CD4-positive, alpha-beta memory T cell (primary cell): Measurements from ENCODE around the gene CSAD. TPM values are rescaled to one million over a fixed set of nuclear protein-coding genes. Genes with fewer than 3 reads are reported as not detected.
A peak's percentile ranks its signal among the peaks of the same experiment; 100 is the strongest.

Source experiments
- CTCF ChIA-PET: fragments of 350-600 bp; sonication (Branson Sonifier 250); formaldehyde crosslinking; loops from one replicate; lab custom pipeline; 2021; ENCODE audit warnings: inconsistent platforms; ENCODE audit not compliant: partially characterized antibody; lab: Charles Lee
- POLR2A ChIA-PET: fragments of 350-600 bp; sonication (Branson Sonifier 250); formaldehyde crosslinking; loops from one replicate; lab custom pipeline; 2021; ENCODE audit not compliant: partially characterized antibody; lab: Charles Lee
- DNase-seq, 5 donors: peaks; one replicate each; pipeline versions ENCODE4 v3.0.0 to v3.0.0-alpha.2; 2020 to 2022; ENCODE audit warnings: mixed read lengths in 1 of 5
- H3K27ac ChIP-seq: one replicate; pipeline ENCODE4 v1.7.0; 2013; ENCODE audit warnings: low read depth, low read length
- H3K27me3 ChIP-seq: 2 replicates; pipeline ENCODE4 v1.7.0; 2013; ENCODE audit warnings: mild to moderate bottlenecking, low read length, moderate library complexity; ENCODE audit not compliant: insufficient read depth
- H3K36me3 ChIP-seq: 2 replicates; pipeline ENCODE4 v1.7.0; 2013; ENCODE audit warnings: mild to moderate bottlenecking, low read length, moderate library complexity; ENCODE audit not compliant: insufficient read depth
- H3K4me1 ChIP-seq: 2 replicates; pipeline ENCODE4 v1.7.0; 2013; ENCODE audit warnings: mild to moderate bottlenecking, low read length, moderate library complexity; ENCODE audit not compliant: insufficient read depth
- H3K4me3 ChIP-seq, 2 donors: one replicate each; pipeline ENCODE4 v1.7.0; 2013; ENCODE audit warnings: low read length in 2 of 2, mild to moderate bottlenecking in 1 of 2
- H3K9me3 ChIP-seq, 2 donors: one replicate each; pipeline ENCODE4 v1.7.0; 2013; ENCODE audit warnings: low read length in 2 of 2, control low read depth in 1 of 2; ENCODE audit not compliant: control insufficient read depth in 1 of 2
- H3K27ac Mint-ChIP-seq, 7 donors: one replicate each; pipeline ENCODE4 v1.8.0; 2020 to 2021; ENCODE audit warnings: mixed read lengths in 7 of 7, mild to moderate bottlenecking in 6 of 7, inconsistent platforms in 3 of 7, moderate library complexity in 3 of 7
- H3K27me3 Mint-ChIP-seq, 2 donors: one replicate each; pipeline ENCODE4 v1.8.0; 2020 to 2021; ENCODE audit warnings: mixed read lengths in 2 of 2
- H3K36me3 Mint-ChIP-seq, 2 donors: one replicate each; pipeline ENCODE4 v1.8.0; 2020 to 2021; ENCODE audit warnings: mixed read lengths in 2 of 2, inconsistent platforms in 1 of 2, mild to moderate bottlenecking in 1 of 2
- H3K4me1 Mint-ChIP-seq, 4 donors: one replicate each; pipeline ENCODE4 v1.8.0; 2020 to 2021; ENCODE audit warnings: mixed read lengths in 4 of 4, mild to moderate bottlenecking in 1 of 4
- H3K4me3 Mint-ChIP-seq, 8 donors: one replicate each; pipeline ENCODE4 v1.8.0; 2020 to 2021; ENCODE audit warnings: mixed read lengths in 8 of 8, mild to moderate bottlenecking in 7 of 8, moderate library complexity in 6 of 8, inconsistent platforms in 3 of 8
- H3K9me3 Mint-ChIP-seq, 8 donors: one replicate each; pipeline ENCODE4 v1.8.0; 2020 to 2021; ENCODE audit warnings: mixed read lengths in 8 of 8, mild to moderate bottlenecking in 5 of 8, inconsistent platforms in 3 of 8, moderate library complexity in 1 of 8
- intact Hi-C: fragments of 100-400 bp; cut with micrococcal nuclease; formaldehyde crosslinking; loops from one replicate; pipeline ENCODE4 v1.15.1; 2023
- polyA plus RNA-seq, 2 donors: library from polyadenylated mRNA; unstranded; fragments of 300-500 nt; fragmentation: Illumina TruSeq; gene quantifications; one replicate each; pipeline ENCODE4 v1.2.3, GENCODE V29; 2021
- total RNA-seq, 2 experiments: library from RNA; stranded (reverse); gene quantifications; one replicate each; pipeline ENCODE4 v1.2.3, GENCODE V29; 2021

The CSAD gene
- total and polyA plus RNA-seq, 4 experiments from 2014 or later = 1.1 to 64.2 (median 32.7) TPM

DNA sequence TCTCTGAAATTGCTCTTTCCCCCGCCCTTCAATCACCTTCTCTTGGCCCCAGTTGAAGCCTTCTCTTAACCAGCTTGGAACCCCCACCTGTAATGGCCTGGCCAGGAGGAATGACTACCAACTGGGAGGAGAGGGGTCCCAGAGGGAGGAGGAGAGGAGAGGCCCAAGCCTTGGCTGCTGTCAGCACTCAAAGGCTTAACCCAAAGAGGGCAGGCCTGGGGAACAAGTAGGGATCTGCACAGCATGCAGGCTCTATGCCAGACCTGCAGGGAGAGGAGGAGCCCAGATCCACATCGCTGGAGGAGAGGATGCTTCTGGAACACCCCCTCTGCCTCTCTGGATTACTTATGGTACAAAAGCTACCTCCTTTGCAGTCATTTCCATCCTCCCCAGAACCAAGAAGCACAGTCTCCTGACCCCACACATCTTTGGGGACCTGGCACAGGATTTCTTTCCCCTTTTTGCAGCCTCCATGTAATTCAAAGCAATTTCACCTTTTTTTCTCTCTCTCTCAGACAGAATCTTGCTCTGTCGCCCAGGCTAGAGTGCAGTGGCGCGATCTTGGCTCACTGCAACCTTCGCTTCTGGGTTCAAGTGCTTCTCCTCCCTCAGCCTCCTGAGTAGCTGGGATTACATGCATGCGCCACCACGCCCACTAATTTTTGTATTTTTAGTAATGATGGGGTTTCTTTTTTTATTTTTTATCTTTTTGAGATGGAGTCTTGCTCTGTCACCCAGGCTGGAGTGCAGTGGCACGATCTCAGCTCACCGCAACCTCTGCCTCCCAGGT lies 45.1 kb upstream of the CSAD start:
- intact Hi-C loops = no loop called here
- CTCF ChIA-PET = interaction anchor here (1.2 to 1.3 kb wide), 2 partner anchors 10 to 26 kb away, joined by 3 to 5 read pairs; a partner anchor contains a TSS
- no peaks in the 10 kb centered on the region for H3K9me3 ChIP-seq
- Mint-ChIP-seq H3K27ac (peak overlapping the region; percentile 82 to 97 (median 94)), H3K4me1 (peaks cover 53 to 92% (median 71%) of the 10 kb centered on the region in 4 donors), H3K9me3 (no peaks in the 10 kb centered on the region), H3K36me3 (peaks cover 5 to 21% of the 10 kb centered on the region in 2 donors), H3K4me3 (peak overlapping the region in 5 of 8 donors; percentile 62 to 82 (median 64)), H3K27me3 (no peaks in the 10 kb centered on the region)
- H3K36me3 ChIP-seq = peaks cover 3% of the 10 kb centered on the region
- DNase-seq = no peak
- peak overlapping the region; percentile 98 for H3K27ac ChIP-seq
- POLR2A ChIA-PET = interaction anchor here (1.0 to 16.2 kb wide), 3 partner anchors 11 to 24 kb away, joined by 3 to 333 read pairs (median 175); partner anchors contain the start of genes ITGB7 and RARG
- H3K4me1 ChIP-seq = peaks cover 84% of the 10 kb centered on the region
- no peak overlapping the region for H3K4me3 ChIP-seq
- H3K27me3 ChIP-seq = no peaks in the 10 kb centered on the region

DNA sequence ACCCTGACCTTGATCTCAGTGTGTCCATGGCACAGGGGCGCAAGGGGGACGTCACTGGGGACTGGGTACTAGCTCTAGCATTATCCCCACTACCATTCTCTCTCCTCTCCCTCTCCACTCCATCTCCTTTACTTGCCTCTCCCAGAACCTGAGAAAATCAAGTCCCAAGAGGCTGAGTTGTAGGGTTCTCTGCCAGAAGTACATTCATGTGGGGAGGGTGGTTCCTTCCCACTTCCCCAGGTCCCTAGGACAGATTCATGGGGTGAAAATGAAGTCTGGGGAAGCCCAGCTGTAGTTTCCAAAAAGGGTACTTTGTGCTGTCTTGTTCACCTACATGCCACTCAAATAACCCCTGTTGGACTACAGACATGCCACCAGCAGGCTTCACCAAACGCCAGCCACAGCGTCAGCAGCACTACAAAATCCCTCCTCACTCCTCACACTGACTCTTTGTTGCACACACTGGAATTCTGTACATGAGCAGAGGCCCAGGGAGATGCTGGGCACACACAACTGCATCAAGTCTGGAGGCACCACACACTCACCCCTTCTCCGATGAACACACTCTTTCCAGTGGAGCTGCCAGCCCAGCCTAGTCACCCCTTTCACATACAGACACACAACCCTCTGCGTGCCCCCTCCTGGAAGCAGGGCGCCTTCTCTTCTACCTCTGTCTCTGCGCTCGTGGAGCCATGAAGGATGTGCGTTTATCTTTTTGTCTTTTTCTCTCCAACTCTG lies 44.3 kb upstream of the CSAD start:
- no peak for DNase-seq
- H3K4me3 Mint-ChIP-seq = peak overlapping the region in 7 of 8 donors; percentile 9 to 82 (median 64)
- H3K36me3 Mint-ChIP-seq = peaks cover 5 to 26% of the 10 kb centered on the region in 2 donors
- H3K9me3 Mint-ChIP-seq = no peaks in the 10 kb centered on the region
- peak overlapping the region; percentile 98 for H3K27ac ChIP-seq
- H3K27ac Mint-ChIP-seq = peak overlapping the region; percentile 83 to 97 (median 94)
- no peaks in the 10 kb centered on the region for H3K9me3 ChIP-seq
- peaks cover 78% of the 10 kb centered on the region for H3K4me1 ChIP-seq
- no peaks in the 10 kb centered on the region for H3K27me3 Mint-ChIP-seq
- CTCF ChIA-PET = interaction anchor here (1.2 to 1.3 kb wide), 2 partner anchors 9 to 42 kb away, joined by 3 read pairs; no protein-coding TSS in a partner anchor
- H3K36me3 ChIP-seq = peaks cover 3% of the 10 kb centered on the region
- no peak overlapping the region for H3K4me3 ChIP-seq
- H3K4me1 Mint-ChIP-seq = peaks cover 50 to 90% (median 69%) of the 10 kb centered on the region in 4 donors
- H3K27me3 ChIP-seq = no peaks in the 10 kb centered on the region
- intact Hi-C loops = no loop called here
- POLR2A ChIA-PET = interaction anchor here (2.9 to 16.2 kb wide), 3 partner anchors 12 to 27 kb away, joined by 13 to 333 read pairs (median 175); partner anchors contain the start of genes ITGB7 and RARG

GRCh38 chr12:53224061-53224896 lies 43.6 kb upstream of the CSAD start:
- POLR2A ChIA-PET = interaction anchor here (0.6 to 16.2 kb wide), 8 partner anchors 13 to 276 kb away, joined by 3 to 333 read pairs (median 4); partner anchors contain the start of genes ESPL1, ITGB7, RARG and TARBP2
- Histone ChIP-seq H3K9me3 (no peaks in the 10 kb centered on the region), H3K27me3 (no peaks in the 10 kb centered on the region), H3K36me3 (peaks cover 3% of the 10 kb centered on the region), H3K27ac (peak overlapping the region; percentile 98), H3K4me3 (peak overlapping the region in 1 of 2 donors; percentile 37), H3K4me1 (peaks cover 72% of the 10 kb centered on the region)
- no peaks in the 10 kb centered on the region for H3K9me3 Mint-ChIP-seq
- intact Hi-C loops = no loop called here
- CTCF ChIA-PET = interaction anchor here (0.9 to 1.9 kb wide), 4 partner anchors 8 to 43 kb away, joined by 3 to 7 read pairs (median 3); no protein-coding TSS in a partner anchor
- H3K27ac Mint-ChIP-seq = peak overlapping the region; percentile 91 to 97 (median 94)
- peak overlapping the region; percentile 53 to 82 (median 68) for H3K4me3 Mint-ChIP-seq
- DNase-seq = peak in 1 of 5 donors; percentile 63
- H3K27me3 Mint-ChIP-seq = no peaks in the 10 kb centered on the region
- H3K36me3 Mint-ChIP-seq = peaks cover 5 to 31% of the 10 kb centered on the region in 2 donors
- peaks cover 50 to 88% (median 66%) of the 10 kb centered on the region in 4 donors for H3K4me1 Mint-ChIP-seq

DNA sequence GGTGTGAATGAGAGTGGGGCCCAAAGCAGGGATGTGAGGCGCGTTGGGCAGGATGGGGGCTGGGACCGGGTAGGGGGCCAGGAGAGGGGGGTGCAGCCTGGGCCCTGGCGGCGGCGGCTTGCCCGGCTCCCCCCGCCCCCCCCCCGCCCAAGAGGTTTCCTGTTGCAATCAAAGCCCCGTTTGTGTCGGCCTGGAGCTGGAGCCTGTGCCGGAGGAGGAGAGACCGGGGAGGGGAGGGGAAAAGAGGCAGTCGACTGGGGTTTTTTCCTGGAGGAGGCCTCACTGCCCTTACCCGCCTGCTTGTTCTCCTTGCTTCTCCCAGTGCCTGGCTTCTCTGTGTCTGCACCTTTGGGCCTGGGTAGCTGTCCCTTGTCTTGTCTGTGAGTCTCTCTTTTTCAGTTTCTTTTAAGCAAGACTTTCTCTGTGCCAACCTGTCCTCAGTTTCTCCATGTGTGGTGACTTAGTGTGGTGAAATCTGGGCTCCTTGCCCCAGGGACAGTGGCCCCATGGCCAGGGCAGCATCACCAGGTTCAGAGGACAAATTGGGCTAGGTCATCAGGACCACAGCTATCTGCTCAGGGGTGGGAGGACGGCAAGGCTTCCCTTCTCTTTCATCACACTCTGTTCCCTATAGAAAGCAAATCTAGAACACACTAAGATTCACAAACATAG lies 42.8 kb upstream of the CSAD start:
- Histone ChIP-seq H3K4me1 (peaks cover 71% of the 10 kb centered on the region), H3K27me3 (no peaks in the 10 kb centered on the region), H3K27ac (peak overlapping the region; percentile 98), H3K36me3 (peaks cover 3% of the 10 kb centered on the region), H3K9me3 (no peaks in the 10 kb centered on the region), H3K4me3 (peak overlapping the region in 1 of 2 donors; percentile 37)
- no peaks in the 10 kb centered on the region for H3K27me3 Mint-ChIP-seq
- DNase-seq = peak in 3 of 5 donors; percentile 40 to 67 (median 47)
- POLR2A ChIA-PET = interaction anchor here (0.6 to 16.2 kb wide), 9 partner anchors 14 to 277 kb away, joined by 3 to 333 read pairs (median 4); partner anchors contain the start of genes ESPL1, ITGB7, RARG and TARBP2
- intact Hi-C loops = no loop called here
- CTCF ChIA-PET = interaction anchor here (0.6 to 1.9 kb wide), 7 partner anchors 9 to 63 kb away, joined by 3 to 7 read pairs (median 3); no protein-coding TSS in a partner anchor
- H3K27ac Mint-ChIP-seq = peak overlapping the region; percentile 85 to 97 (median 94)
- peaks cover 5 to 35% of the 10 kb centered on the region in 2 donors for H3K36me3 Mint-ChIP-seq
- H3K9me3 Mint-ChIP-seq = no peaks in the 10 kb centered on the region
- peaks cover 52 to 88% (median 66%) of the 10 kb centered on the region in 4 donors for H3K4me1 Mint-ChIP-seq
- peak overlapping the region; percentile 67 to 82 (median 73) for H3K4me3 Mint-ChIP-seq

DNA sequence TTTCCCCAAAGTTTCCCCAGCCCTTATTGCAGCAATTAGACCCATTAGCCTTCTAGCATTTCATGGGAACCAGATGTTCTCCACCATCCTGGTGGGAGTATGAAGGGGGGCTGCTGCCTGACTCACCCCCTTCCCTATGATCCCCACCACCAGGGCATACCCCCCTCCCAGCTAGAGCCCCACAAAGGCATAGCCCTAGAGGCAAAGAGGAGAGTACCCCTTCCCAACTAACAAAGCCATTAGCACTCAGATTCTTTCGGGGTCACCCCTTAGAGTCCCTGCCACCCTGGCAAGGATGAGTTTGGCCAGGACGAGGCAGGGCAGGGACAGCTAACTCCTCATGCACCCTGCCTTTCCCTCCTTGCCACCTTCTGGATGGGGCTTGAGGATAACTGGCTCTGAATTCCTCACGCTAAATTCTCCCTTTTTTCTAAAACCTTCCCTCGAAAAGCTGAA lies 42.1 kb upstream of the CSAD start:
- H3K9me3 Mint-ChIP-seq = no peaks in the 10 kb centered on the region
- no peak overlapping the region for H3K4me3 ChIP-seq
- POLR2A ChIA-PET = interaction anchor here (1.0 to 16.2 kb wide), 8 partner anchors 13 to 278 kb away, joined by 3 to 333 read pairs (median 4); partner anchors contain the start of genes ESPL1, ITGB7, RARG and TARBP2
- peak overlapping the region; percentile 67 to 82 (median 77) for H3K4me3 Mint-ChIP-seq
- intact Hi-C loops = no loop called here
- no peaks in the 10 kb centered on the region for H3K27me3 ChIP-seq
- no peaks in the 10 kb centered on the region for H3K9me3 ChIP-seq
- H3K27me3 Mint-ChIP-seq = no peaks in the 10 kb centered on the region
- CTCF ChIA-PET = interaction anchor here (0.7 to 1.9 kb wide), 6 partner anchors 8 to 62 kb away, joined by 3 to 7 read pairs (median 4); no protein-coding TSS in a partner anchor
- peak overlapping the region; percentile 85 to 97 (median 93) for H3K27ac Mint-ChIP-seq
- H3K36me3 Mint-ChIP-seq = peaks cover 5 to 31% of the 10 kb centered on the region in 2 donors
- peak in 1 of 5 donors; percentile 43 for DNase-seq
- H3K4me1 ChIP-seq = peaks cover 71% of the 10 kb centered on the region
- H3K36me3 ChIP-seq = peaks cover 3% of the 10 kb centered on the region
- H3K4me1 Mint-ChIP-seq = peaks cover 54 to 88% (median 66%) of the 10 kb centered on the region in 4 donors
- H3K27ac ChIP-seq = peak overlapping the region; percentile 98
